ENCODE measurements around the gene WIPI1. TPM values are rescaled to one million over a fixed set of nuclear protein-coding genes. Genes with fewer than 3 reads are reported as not detected.

WIPI1 gene
- total RNA-seq, 4 donors from 2014 or later: 27.0 to 59.4 (median 43.5) TPM

DNA sequence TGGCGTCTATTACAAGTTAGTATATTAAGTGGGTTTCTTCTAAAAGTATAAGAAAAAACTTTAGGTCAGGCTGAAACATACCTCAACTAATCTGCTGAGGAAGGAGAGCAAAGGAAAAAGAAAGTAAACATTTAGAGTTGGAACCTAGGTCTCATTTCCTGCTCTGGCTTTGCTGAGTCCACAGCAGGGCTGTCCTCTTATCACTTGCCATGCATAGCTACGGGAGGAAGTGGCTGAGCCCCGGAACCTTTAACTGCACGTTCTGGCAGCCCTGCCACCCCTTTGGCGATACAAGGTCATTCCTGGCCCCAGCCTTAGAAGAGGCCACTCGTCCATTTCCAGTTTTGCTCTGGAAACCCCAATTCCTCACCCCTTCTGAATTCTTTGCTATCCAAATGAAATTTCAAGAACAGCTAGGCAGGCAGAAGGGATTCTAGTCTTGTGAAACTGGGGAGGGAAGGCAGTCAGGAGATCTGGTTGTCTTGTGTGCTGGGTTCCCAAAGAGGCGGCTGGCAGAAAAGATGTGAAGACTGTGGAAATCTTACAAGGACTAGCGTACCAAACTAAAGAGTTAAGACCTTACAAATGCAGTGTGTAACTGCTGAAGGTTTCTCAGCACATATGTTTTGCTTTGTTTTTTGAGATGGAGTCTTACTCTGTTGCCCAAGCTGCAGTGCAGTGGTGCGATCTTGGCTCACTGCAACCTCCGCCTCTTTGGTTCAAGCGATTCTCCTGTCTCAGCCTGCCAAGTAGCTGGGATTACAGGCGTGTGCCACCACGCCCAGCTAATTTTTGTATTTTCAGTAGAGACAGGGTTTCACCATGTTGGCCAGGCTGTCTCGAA is 19.1 kb downstream of the WIPI1 start:
- TF ChIP-seq POLR2AphosphoS5 (IDR thresholded peaks at IDR 0.05) (peak in 1 of 2 donors; percentile 32), EP300 (IDR thresholded peaks at IDR 0.05) (no peak)
- peak overlapping the region in 3 of 4 donors; percentile 30 to 50 (median 36) for H3K27ac ChIP-seq (replicated peaks in 1 of 4)
- peaks cover 23 to 67% (median 39%) of the 10 kb centered on the region in 4 donors for H3K36me3 ChIP-seq
- no peak overlapping the region for H3K4me3 ChIP-seq
- no peak for DNase-seq (ENCODE audit: extremely low spot score)
- peaks cover 50 to 55% (median 54%) of the 10 kb centered on the region in 4 donors for H3K4me1 ChIP-seq
- H3K27me3 ChIP-seq: no peaks in the 10 kb centered on the region
- WGBS: 78% methylated on average over 14 of the region's 14 CpGs
- intact Hi-C loops (cut with DNase I): loop anchor here (10.0 kb wide), 1 partner anchor 173 kb away; no protein-coding TSS in a partner anchor
- H3K9me3 ChIP-seq: no peaks in the 10 kb centered on the region

- WGBS: 67% methylated on average over 20 of the region's 20 CpGs
- Histone ChIP-seq H3K4me3 (no peak overlapping the region), H3K27ac (replicated peaks in 1 of 4) (no peak overlapping the region), H3K9me3 (no peaks in the 10 kb centered on the region), H3K4me1 (peaks cover 30 to 36% (median 34%) of the 10 kb centered on the region in 4 donors), H3K27me3 (no peaks in the 10 kb centered on the region), H3K36me3 (peaks cover 32 to 78% (median 55%) of the 10 kb centered on the region in 4 donors)
- intact Hi-C loops (cut with DNase I): loop anchor here (10.0 kb wide), 1 partner anchor 171 kb away; no protein-coding TSS in a partner anchor
- peak; percentile 94 for DNase-seq (ENCODE audit: extremely low spot score)
- TF ChIP-seq POLR2AphosphoS5 (IDR thresholded peaks at IDR 0.05) (no peak), POLR2A (IDR thresholded peaks at IDR 0.05; ENCODE audit: low read depth) (no peak), EP300 (IDR thresholded peaks at IDR 0.05) (no peak)
- TF ChIP-seq, protein P1, sequence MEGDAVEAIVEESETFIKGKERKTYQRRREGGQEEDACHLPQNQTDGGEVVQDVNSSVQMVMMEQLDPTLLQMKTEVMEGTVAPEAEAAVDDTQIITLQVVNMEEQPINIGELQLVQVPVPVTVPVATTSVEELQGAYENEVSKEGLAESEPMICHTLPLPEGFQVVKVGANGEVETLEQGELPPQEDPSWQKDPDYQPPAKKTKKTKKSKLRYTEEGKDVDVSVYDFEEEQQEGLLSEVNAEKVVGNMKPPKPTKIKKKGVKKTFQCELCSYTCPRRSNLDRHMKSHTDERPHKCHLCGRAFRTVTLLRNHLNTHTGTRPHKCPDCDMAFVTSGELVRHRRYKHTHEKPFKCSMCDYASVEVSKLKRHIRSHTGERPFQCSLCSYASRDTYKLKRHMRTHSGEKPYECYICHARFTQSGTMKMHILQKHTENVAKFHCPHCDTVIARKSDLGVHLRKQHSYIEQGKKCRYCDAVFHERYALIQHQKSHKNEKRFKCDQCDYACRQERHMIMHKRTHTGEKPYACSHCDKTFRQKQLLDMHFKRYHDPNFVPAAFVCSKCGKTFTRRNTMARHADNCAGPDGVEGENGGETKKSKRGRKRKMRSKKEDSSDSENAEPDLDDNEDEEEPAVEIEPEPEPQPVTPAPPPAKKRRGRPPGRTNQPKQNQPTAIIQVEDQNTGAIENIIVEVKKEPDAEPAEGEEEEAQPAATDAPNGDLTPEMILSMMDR (IDR thresholded peaks at IDR 0.05): peak; percentile 85 to 95 (median 87)
Measured at GRCh38 chr17:68435876-68436842, 21.1 kb downstream of the WIPI1 start.

- Histone ChIP-seq H3K36me3 (peaks cover 39 to 80% (median 63%) of the 10 kb centered on the region in 4 donors), H3K9me3 (no peaks in the 10 kb centered on the region), H3K27me3 (no peaks in the 10 kb centered on the region), H3K27ac (replicated peaks in 1 of 4) (no peak overlapping the region), H3K4me1 (peaks cover 22 to 28% (median 27%) of the 10 kb centered on the region in 4 donors), H3K4me3 (no peak overlapping the region)
- TF ChIP-seq POLR2AphosphoS5 (IDR thresholded peaks at IDR 0.05): no peak
- no peak for TF ChIP-seq EP300 (IDR thresholded peaks at IDR 0.05)
- TF ChIP-seq POLR2A (IDR thresholded peaks at IDR 0.05; ENCODE audit: low read depth): no peak
- TF ChIP-seq, protein P1 (IDR thresholded peaks at IDR 0.05): no peak
- intact Hi-C loops (cut with DNase I): loop anchor here (10.0 kb wide), 1 partner anchor 171 kb away; no protein-coding TSS in a partner anchor
- WGBS: 89% methylated on average over 6 of the region's 6 CpGs
- no peak for DNase-seq (ENCODE audit: extremely low spot score)
Measured at GRCh38 chr17:68435361-68435760, 21.9 kb downstream of the WIPI1 start.

GRCh38 chr17:68433911-68434508 is 23.3 kb downstream of the WIPI1 start:
- DNase-seq (ENCODE audit: extremely low spot score): no peak
- Histone ChIP-seq H3K4me1 (peaks cover 18 to 23% (median 20%) of the 10 kb centered on the region in 4 donors), H3K4me3 (no peak overlapping the region), H3K27ac (replicated peaks in 1 of 4) (no peak overlapping the region), H3K36me3 (peaks cover 51 to 85% (median 75%) of the 10 kb centered on the region in 4 donors), H3K27me3 (no peaks in the 10 kb centered on the region), H3K9me3 (no peaks in the 10 kb centered on the region)
- WGBS: 92% methylated on average over 11 of the region's 12 CpGs
- TF ChIP-seq, protein P1 (IDR thresholded peaks at IDR 0.05): no peak
- no peak for TF ChIP-seq POLR2A (IDR thresholded peaks at IDR 0.05; ENCODE audit: low read depth)
- no peak for TF ChIP-seq EP300 (IDR thresholded peaks at IDR 0.05)
- no peak for TF ChIP-seq POLR2AphosphoS5 (IDR thresholded peaks at IDR 0.05)
- intact Hi-C loops (cut with DNase I): loop anchor here (10.0 kb wide), 1 partner anchor 169 kb away; no protein-coding TSS in a partner anchor
